Germinal center (tissue), 1 donor: ENCODE data around the gene OR4C16.

Experiments used
- DNase-seq: peaks from one replicate; pipeline ENCODE4 v3.0.0; 2012; ENCODE audit warnings: mixed read lengths, low spot score

Gene OR4C16

GRCh38 chr11:55571828-55572227 is at the start of gene OR4C16:
TSS of gene OR4C16 (plus strand) at chr11:55572128. CDS start at chr11:55572128, 0 bp downstream.
- no peak for DNase-seq

- no peak for DNase-seq
Measured at GRCh38 chr11:55554169-55554568, 17.8 kb upstream of the OR4C16 start, which contains the start of gene OR4C15. TSS of gene OR4C15 (plus strand) at chr11:55554469. CDS start at chr11:55554469, 0 bp downstream.

- DNase-seq, result no peak
Measured at GRCh38 chr11:55572548-55572947, 620 bp downstream of the OR4C16 start.

- DNase-seq, result no peak
Measured at GRCh38 chr11:55607545-55607944, 35.6 kb downstream of the OR4C16 start, which contains the start of gene OR4C11. TSS of gene OR4C11 (minus strand) at chr11:55607645. CDS start at chr11:55604373, 3,272 bp downstream.
